Amniotic stem cell (primary cell): ENCODE results near the gene AP1S2.
"Not testable (repeated sequence)": the region's sequence is repeated elsewhere in the genome, so short reads cannot be mapped to it uniquely, and the experiment has no call there.

Experiments used
- DNase-seq: peaks from one replicate; lab custom pipeline; 2025; lab: John Stamatoyannopoulos, UW

The AP1S2 gene

DNA sequence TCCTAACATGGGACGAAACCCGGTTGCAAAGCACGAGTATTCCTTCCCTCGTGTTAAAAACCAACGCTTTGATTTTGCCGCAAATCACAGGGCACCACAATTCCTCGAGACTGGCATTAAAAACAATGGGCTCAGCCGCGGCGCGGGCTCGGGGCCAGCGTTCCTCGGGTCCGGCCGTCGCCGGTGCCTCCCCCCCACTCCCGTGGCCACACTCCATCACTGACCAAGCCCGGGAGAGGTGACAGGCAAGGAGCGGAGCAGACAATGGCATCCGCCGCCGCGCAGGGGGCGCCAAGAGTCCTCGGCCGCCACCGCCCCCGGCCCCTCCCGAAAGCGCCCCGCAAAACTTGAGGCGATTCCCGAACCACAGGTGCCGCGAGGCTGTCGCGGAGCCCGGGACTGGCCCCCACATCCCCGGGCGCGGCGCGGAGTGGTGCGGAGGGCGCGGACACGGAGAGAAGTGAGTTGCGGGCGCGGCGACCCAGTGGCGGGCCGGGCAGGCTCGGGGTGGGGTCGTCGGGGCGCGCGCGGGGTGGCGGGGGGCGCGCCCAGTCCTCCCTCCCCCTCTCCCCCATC lies 445 bp downstream of the AP1S2 start:
- DNase-seq, result peak; percentile 5

DNA sequence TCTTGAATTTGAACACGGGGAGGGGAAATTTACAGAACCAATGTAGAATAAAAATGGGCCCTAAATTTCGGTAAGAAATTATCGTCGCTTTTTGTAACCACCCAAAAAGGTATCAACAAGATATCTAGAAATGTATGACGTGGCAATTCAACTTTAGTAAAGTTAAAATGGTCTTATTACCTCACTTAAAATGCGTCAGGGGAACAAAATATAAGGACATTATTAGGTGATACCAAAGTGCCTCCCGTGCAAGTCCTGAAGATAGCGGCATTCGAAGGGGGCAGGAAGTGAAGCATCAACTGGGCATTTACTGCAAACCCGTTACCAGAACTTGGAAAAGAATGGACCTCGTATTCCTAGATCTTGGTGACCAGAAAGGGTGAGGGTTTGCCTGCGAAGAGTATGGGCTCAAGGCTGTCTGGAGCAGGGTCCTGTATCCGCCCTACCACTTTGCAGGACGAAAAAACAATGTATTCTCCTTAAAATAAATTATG lies 980 bp downstream of the AP1S2 start:
- no peak for DNase-seq

DNA sequence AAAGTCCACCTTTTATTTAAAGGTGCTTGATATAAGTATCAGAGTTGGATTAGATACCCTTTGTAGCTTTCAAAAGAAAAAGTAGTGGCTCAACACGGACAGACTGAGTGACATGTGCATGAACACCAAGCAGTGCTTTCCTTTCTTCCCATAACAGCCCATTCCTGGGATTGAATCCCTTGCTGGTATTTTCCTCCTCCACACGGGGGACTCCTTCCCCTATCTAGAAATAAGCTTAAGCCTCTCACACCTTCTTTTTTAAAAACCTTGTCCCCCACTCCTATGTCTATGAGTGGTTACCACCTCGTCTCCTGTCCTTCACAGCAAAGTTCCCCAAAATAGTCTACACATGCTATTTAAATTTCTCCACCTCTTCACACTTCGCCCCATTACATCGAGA lies 5.1 kb downstream of the AP1S2 start:
- no peak for DNase-seq

DNA sequence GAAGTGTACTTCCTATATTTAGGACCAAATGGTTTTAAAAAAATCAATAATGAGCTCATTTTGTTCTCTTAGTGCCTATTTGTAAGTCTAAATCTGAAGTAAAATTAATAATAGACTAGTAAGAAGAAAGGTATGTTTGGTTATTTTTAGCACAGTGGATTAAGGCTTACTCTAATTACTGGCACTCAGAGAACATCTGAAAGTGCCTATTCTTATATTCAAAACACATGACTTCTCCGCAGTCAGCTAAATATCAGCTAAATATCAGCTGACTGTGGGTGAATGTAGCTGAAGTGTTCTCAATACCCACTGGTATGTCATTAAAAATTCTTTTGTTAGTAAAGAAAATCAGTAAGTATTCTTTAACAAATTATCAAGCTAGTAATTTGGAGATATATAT lies 6.0 kb downstream of the AP1S2 start:
- no peak for DNase-seq

DNA sequence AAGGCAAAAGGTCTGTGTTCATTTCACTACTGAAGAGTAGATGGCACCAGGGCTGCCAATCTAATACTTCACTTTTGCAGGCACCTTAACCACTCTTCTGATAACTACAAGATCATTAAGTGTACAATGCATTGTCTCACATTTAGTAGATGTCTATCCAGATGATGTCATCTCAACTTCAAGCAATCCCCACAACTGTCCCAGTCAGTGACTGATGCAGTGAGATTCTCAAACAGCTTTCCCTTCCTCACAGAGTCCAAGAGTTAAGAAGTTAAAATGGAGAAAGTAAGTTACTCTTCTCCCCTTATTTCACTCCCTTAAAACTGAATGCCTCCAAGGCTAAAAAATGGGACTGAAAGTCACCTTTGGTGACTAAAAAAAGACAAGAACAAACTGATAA lies 10.7 kb downstream of the AP1S2 start:
- DNase-seq, result no peak

DNA sequence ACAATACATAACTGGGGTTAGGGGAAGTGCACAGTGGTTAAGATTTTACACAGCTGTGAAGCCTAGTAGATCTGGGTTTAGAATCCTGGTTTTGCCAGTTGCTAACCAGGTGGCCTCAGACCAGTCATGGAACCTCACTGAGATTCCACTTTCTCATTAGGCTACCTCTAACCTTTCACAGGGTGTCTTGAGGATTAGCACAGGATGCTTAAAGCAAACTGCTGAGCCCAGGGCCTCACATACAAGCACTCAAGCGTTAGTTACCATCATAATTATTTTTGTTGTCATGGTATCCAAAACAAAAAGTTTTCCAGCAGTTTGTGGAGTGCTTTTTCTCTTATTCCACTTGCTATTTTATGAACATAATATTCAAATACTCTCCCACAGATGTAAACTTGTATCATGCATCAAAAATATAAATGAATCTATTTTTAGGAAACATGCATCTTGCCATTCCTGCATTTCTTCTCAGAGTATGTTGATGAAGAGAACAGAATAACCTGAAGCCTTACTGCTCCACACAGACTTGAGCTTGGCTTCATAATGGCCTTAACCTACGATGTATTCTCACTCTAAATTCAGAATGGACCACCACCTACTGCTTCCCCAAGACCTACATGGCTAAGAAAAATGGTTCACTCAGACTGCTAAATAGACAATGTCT lies 12.6 kb downstream of the AP1S2 start:
- no peak for DNase-seq

DNA sequence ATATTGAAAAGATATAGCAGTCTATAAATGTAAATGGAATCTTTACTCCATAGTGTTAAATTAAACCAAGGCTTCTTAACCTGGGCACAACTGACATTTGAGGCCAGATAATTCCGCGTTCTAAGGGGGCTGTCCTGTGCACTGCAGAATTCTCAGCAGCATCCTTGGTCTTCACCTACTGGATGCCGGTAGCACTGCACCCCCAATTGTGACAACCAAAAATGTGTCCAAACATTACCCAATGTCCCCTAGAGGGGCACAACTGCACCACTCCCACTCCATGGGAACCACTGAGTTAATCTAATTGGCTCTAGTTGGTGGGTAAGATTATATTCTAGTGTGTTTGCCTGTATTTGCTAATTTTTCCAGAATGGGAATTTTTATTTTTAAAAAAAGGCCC lies 16.6 kb downstream of the AP1S2 start:
- DNase-seq, result no peak

DNA sequence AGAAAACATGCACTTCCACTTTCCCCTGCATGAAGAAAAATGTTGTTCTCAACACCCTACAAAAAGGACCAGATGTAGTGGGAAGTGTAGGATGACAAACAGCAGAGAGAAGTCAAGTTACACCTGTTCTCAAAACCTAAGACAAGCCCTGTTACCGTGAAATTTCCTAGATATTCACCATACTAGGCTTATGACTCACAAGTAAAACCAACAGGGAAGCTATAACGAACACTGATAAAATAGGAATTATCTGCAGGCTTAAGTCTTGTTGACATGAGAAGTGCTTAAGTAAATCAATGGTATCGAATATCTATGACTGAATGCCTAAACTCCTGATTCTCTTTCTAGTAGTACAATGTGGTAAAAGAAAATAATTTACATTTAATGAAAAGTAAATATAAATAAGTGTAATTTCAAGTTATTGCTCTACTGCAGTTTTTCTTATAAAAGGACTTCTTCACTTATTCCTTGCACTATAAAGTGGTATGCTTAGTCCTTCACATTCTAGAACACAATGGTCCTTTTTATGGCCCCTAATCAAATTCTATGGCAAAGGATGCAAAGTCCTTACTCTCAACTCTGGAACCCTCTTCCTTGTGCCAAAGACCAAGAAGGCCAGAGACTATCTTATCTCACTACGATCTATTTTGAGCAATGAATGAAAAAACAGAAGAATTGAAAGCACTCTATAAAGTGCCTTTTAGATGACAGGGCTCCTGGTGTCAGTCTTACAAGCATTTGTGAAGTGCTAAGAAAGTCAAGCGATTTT lies 19.6 kb downstream of the AP1S2 start:
- no peak for DNase-seq

DNA sequence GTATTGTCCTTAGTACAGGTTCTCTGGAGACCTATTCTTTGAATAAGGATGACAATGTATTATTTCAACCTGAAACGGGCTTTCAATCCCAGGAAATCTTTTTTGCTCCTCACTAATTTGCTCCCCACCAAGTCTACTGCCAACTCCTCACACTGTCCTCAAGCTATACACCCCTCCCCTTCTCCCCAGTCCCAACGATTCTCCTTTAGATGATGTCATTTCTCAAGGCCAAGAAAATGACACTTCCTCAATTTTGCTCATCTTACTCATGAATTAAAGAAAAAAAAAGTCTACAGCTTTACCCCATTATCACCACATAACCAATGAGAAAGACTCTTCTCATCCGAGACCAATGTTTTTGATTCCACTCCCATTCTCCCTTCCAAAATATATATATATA lies 20.6 kb downstream of the AP1S2 start:
- DNase-seq, result no peak

DNA sequence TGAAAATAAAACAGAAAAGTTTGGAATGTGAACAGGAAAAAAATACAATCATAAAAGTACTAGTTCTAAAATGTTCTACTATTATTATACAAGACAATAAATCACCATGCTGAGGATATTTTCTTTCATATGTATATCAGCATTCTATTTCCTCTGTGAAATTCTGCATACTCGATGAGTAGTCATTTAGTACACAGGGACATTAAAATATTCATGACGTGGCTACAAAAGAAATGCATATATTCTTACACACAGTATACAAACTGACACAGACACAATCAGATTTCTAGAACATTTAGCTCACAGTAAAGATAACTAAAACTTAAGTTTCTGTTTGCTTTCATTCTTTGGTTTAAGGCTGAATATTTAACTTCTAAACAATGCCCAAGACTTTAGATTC lies 23.3 kb downstream of the AP1S2 start:
- DNase-seq, result not testable (repeated sequence)

DNA sequence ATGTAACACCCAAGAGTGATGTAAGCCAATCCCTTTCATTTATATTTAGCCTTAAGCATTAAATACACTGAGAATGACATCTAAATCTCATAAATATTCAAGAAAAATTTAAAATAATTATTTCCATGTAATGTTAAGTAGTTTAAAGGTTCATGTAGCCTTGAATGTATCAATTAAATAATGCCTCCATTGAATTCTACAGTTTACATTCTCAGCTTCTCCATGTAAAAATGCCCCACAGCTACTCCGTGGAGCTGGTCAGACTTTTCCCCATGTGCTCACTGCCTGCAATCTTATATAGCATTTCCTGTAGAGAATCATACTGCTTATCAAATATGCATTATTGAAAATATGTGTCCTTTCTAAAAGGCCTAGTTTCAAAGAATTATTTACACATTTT lies 25.4 kb downstream of the AP1S2 start:
- no peak for DNase-seq

DNA sequence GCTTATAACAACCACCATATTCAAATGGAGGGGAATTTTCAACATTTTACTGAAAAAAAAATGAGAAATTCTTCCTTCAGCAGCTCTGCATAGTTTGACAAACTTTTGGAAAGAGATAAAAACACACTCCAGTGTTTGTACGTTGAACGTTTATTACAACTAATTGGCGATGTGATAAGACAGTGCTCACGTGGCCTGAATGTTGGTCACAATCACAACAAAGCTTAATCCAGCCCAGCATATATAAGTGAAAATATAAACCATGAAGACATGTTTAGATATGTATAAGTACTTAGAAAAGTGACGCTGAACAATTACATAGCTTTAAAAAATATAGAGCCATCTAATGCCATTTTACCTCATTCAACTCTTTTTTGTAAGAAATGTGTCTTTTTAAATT lies 28.7 kb downstream of the AP1S2 start:
- no peak for DNase-seq

DNA sequence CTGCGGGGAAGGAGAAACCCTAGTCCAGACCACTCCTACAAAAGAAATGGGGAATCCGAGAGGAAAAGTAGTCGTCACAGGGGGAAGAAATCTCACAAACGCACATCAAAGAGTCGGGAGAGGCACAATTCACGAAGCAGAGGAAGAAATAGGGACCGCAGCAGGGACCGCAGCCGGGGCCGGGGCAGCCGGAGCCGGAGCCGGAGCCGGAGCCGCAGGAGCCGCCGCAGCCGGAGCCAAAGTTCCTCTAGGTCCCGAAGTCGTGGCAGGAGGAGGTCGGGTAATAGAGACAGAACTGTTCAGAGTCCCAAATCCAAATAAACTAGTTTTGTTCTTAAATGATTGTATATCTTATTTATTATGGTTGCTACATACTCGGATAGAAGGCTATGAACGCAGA lies 31.7 kb downstream of the AP1S2 start:
- DNase-seq, result no peak

DNA sequence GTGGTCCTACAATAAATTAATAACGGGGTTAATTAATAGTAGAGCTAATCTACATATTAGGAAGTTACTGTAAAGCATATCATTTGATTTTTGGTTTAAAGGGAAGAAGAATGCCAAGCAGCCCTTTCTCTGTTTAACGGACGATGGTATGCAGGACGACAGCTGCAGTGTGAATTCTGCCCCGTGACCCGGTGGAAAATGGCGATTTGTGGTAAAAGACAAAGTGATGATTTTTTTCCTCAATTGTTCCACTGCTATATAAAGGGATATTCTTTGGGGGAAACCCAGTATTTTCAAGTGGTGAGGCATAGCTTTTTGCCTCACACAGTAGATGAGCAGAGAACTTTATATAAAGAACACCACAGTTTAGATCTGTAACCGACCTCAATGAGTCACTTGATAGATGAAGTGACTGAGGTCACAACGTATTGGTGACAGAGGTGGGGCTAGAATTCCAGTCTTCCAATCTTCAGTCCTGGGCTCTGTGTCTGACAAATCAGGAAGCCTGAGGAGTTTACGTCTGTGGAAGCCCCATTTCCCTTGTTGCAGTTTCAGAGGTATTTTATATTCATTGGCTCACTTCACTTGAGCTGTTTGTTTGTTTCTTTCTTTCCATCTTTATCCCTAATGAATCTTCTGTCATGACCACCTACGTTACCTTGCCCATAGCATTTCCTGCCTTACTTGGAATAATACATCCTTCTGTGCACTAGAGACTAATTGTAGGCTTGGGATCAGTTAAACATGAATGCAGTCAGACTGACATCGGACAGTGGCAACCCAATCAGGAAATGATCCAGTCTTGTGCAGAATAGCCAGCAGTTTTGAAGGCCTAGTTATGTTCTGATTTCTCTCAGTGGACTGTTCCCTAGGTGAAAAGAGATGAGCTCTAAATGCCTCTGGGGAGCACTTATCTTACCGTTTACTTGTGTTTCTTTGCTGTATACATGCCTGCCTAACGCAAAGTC lies 34.2 kb downstream of the AP1S2 start:
- DNase-seq, result no peak

DNA sequence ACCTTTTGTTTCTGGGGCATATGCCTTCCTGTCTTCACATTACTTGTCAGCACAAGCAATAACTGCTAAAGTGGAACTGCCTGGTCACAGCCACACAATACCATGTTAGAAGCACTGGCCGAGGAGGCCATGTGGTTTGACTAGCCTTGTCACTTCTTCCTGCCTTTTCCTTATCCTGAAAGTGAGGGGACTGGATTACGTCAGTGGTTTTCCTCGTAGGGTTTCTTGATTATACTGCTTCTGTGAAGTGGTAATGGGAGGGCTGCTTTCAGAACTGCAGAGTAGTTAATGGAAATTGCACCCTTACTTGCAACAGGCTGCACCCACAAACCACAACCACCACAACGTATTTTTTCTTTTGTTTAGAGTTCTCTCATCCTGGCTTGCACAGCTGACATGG lies 37.7 kb downstream of the AP1S2 start:
- DNase-seq, result no peak

DNA sequence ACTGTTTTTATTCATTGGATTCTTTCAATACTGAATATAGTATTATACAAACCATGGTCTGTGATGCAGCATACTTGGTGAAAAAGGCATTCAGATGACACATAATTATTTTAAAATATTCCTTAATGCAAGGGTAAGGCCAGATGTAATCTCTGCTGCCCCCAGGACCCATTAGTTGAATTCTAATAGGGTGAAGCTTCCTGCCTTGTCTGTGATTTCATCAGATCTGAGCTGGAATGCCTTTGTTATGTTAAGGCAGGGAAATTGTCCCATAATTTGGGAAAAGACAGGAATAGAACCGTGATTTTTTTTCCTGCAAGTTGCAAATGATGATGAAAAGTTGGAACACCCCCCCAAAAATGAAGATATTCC lies 38.2 kb downstream of the AP1S2 start:
- no peak for DNase-seq

DNA sequence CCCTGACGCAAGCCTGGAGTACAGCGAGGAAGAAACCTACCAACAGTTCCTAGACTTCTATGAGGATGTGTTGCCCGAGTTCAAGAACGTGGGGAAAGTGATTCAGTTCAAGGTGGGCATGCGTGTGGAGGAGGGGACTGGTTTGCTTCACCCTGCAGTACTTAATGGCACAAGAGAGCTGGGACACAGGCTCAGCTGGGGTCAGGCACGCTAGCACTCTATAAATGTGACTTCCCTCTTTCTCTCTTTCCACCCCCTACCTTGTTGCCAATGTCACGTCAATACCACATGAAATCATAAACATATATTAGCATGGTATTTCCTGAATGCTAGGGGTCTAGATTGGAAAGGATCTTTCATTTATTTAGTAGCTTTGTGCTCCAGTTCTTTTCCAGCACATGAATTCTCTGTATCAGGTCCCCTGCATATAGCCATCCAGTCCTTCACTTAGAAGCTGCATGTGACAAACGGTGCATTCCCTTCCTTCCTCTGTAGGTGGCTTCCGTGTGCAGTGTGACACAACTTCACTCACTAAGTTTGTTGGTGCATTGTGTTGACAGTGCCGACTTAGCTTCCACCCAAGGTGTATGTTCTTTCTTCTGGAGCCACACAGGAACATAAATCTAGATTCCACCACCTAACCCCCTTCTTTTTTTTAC lies 38.7 kb downstream of the AP1S2 start:
- no peak for DNase-seq

DNA sequence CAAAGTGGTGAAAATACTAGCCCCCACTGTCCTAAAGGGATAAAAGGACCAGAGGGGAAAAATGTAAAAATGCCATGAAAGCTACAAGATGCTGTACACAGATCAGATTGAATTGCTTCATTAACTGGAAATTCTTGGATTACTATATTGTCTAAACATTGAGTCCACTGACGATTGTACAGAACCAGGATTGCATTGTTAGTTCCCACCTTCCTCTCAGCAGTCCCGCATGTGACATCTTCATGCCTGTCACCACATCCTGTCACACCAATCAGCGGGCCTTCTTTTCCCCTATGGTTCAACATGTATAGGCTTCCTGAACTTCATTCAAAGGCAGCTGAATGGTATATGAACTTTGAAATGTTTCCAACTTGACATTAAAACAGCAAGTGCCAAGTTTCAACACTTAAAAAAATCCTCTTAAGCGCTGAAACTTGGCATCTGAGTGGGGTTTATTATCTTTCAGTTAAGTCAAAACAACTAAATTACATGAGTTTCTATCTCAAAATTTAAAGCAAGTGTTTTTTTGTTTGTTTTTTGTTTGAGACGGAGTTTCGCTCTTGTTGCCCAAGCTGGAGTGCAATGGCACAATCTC lies 39.7 kb downstream of the AP1S2 start:
- no peak for DNase-seq

DNA sequence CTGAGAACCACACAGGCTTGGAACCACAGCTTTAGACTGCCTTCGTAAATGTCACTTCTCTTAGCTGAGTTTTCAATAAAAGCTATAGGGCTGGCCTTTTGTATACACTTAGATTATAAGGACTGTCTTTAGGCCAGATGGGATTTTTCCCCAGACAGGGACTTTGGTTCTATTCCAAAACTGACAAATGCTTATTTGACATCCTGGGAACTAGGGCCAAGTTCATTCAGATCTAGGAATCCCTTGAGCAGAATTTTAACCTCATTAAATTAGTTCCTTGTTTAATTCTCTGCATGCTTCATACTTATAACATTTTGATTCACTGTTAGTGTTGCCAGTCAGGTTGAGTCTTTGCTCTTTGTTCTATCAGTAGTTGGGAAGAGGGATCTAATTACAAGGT lies 41.2 kb downstream of the AP1S2 start:
- no peak for DNase-seq

DNA sequence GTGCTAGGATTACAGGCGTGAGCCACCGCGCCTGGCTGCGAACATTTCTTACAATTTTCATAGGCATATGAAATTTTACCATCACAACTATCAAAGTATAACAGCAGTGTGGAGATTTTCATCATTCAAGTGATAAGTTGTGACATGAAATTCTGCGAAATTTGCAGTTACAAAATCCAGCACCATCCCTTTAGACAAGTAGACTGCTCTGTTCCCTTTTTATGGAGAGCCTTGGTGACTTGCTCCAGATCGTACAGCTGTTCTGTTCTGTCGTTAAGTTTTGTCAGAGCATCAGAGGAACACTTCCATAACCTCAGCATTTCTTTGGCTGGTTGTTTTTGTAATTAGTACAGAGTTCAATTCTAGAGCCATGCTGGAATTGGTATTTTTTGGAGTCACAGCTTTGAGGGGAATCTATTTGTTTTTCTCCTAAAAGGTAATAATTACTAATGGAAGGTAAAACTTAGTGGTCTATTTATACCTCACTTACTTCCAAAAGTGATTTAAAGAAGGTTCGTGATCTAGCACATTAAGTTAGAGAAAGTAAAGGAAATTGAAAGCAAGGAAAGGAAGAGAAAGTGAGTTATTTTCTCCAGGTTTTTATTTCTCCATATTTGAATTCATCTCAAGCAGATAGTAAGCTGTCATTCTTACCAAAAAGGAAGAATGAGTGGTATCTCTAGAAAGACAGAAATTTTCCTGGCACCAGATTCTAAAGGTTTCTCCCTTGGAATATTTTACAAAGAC lies 42.2 kb downstream of the AP1S2 start:
- no peak for DNase-seq

DNA sequence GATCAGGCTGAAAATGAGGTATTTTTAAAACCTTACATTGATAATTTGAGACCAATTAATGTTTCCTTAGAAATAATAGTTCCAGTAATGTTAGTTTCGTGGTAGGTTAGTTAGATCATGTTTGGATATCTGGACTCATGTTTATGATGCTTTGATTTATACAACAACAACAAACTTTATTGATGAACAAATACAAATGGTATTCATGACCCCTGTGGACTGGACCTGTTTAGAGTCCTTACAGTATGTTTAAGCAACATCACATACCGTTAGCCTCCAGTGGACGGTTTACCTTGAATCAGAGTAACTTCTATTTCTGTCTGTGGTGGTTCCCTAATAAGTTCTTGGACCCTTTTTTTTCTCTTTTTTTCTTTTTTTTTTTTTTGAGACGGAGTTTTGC lies 46.4 kb downstream of the AP1S2 start:
- DNase-seq, result no peak
